A172 (cell line): ENCODE results near the gene SUN2. TPM values are rescaled to one million over a fixed set of nuclear protein-coding genes. Genes with fewer than 3 reads are reported as not detected.
A peak's percentile ranks its signal among the peaks of the same experiment; 100 is the strongest.

Experiments
- DNase-seq: peaks from one replicate; pipeline ENCODE4 v3.0.0-alpha.2; 2015; ENCODE audit warnings: low spot score
- total RNA-seq: library from RNA; depleted of rRNA; stranded (reverse); fragments of >200 nt; shearing (Covaris generic); gene quantifications from 2 replicates; pipeline ENCODE4 v1.2.3, GENCODE V29; 2014

SUN2 gene
- total RNA-seq, 1 experiment from 2014 or later: 61.3 TPM

- DNase-seq: no peak
Measured at GRCh38 chr22:38717244-38717643, 38.6 kb downstream of the SUN2 start.

GRCh38 chr22:38716826-38717225 lies 39.0 kb downstream of the SUN2 start:
- no peak for DNase-seq

GRCh38 chr22:38716271-38716670 lies 39.5 kb downstream of the SUN2 start:
- no peak for DNase-seq

- no peak for DNase-seq
Measured at GRCh38 chr22:38715852-38716251, 39.9 kb downstream of the SUN2 start.

- no peak for DNase-seq
Measured at GRCh38 chr22:38715176-38715764, 40.5 kb downstream of the SUN2 start.

- no peak for DNase-seq
Measured at GRCh38 chr22:38713921-38714320, 41.9 kb downstream of the SUN2 start.

- no peak for DNase-seq
Measured at GRCh38 chr22:38712486-38713207, 43.2 kb downstream of the SUN2 start.

- no peak for DNase-seq
Measured at GRCh38 chr22:38710866-38711265, 44.9 kb downstream of the SUN2 start.

- DNase-seq: no peak
Measured at GRCh38 chr22:38710351-38710750, 45.4 kb downstream of the SUN2 start.

GRCh38 chr22:38709306-38709705 lies 46.5 kb downstream of the SUN2 start:
- no peak for DNase-seq

- no peak for DNase-seq
Measured at GRCh38 chr22:38707984-38708383, 47.8 kb downstream of the SUN2 start.

- peak; percentile 40 for DNase-seq
Measured at GRCh38 chr22:38707346-38707745, 48.5 kb downstream of the SUN2 start.

- no peak for DNase-seq
Measured at GRCh38 chr22:38706901-38707195, 49.0 kb downstream of the SUN2 start.

- DNase-seq: no peak
Measured at GRCh38 chr22:38706101-38706900, 49.5 kb downstream of the SUN2 start.

- peak; percentile 99 for DNase-seq
Measured at GRCh38 chr22:38705235-38706100, 50.3 kb downstream of the SUN2 start, which contains the start of gene GTPBP1. GTPBP1 (plus strand) TSS chr22:38705944; CDS start chr22:38705956, 12 bp downstream.

GRCh38 chr22:38704654-38705234 lies 51.1 kb downstream of the SUN2 start:
- no peak for DNase-seq

- peak; percentile 63 for DNase-seq
Measured at GRCh38 chr22:38700789-38701628, 54.8 kb downstream of the SUN2 start, which contains the start of gene JOSD1. JOSD1 (minus strand) TSS chr22:38700943; CDS start chr22:38699987, 956 bp downstream.

GRCh38 chr22:38700270-38700788 lies 55.5 kb downstream of the SUN2 start:
- DNase-seq: no peak

- no peak for DNase-seq
Measured at GRCh38 chr22:38699784-38700183, 56.0 kb downstream of the SUN2 start.

GRCh38 chr22:38699143-38699542 lies 56.7 kb downstream of the SUN2 start:
- DNase-seq: no peak
